ENCODE results near the gene CCDC81.

The CCDC81 gene

DNA sequence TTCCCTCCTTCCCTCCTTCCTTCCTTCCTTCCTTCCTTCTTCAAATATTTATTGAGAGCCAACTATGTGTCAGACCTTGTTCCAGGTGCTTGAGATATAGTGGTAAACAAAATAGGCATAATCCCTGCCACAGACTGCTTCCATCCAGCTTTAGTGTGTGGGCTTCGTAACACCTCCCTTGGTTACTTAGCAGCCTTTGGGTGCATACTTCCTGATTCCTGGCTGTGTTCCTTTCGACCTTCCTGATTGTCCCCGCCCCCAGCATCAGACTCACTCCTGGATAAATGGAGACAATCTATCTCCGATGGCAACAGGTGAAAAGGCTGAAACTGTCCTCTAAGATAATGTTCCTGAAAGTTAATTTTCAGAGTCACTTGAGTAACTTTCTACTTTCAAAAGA, 13.5 kb downstream of the CCDC81 start:
- TF ChIP-seq, protein P1, sequence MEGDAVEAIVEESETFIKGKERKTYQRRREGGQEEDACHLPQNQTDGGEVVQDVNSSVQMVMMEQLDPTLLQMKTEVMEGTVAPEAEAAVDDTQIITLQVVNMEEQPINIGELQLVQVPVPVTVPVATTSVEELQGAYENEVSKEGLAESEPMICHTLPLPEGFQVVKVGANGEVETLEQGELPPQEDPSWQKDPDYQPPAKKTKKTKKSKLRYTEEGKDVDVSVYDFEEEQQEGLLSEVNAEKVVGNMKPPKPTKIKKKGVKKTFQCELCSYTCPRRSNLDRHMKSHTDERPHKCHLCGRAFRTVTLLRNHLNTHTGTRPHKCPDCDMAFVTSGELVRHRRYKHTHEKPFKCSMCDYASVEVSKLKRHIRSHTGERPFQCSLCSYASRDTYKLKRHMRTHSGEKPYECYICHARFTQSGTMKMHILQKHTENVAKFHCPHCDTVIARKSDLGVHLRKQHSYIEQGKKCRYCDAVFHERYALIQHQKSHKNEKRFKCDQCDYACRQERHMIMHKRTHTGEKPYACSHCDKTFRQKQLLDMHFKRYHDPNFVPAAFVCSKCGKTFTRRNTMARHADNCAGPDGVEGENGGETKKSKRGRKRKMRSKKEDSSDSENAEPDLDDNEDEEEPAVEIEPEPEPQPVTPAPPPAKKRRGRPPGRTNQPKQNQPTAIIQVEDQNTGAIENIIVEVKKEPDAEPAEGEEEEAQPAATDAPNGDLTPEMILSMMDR (IDR thresholded peaks at IDR 0.05; ENCODE audit: low read depth, low read length) = no peak
- no peak overlapping the region for H3K4me3 ChIP-seq (ENCODE audit: low read depth, low read length)

DNA sequence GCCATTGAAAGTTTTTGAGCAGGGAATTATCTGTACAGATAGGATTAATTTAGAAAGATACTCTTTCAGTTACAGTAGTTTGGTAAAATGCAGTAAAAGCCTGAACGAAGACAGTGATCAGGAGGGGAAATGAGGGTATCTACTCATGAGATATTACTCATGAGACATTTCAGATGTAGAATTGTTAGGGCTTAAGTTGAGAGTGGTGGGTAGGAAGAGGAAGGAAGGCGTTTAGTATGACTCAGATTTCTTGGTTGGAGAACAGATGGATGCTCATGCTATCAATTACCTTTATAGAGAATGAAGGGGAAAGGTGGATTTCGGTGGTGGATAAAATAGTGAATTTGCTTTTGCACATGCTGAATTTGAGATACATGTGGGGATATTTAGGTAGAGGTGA, 15.8 kb downstream of the CCDC81 start:
- TF ChIP-seq, protein P1 (IDR thresholded peaks at IDR 0.05; ENCODE audit: low read depth, low read length) = no peak

DNA sequence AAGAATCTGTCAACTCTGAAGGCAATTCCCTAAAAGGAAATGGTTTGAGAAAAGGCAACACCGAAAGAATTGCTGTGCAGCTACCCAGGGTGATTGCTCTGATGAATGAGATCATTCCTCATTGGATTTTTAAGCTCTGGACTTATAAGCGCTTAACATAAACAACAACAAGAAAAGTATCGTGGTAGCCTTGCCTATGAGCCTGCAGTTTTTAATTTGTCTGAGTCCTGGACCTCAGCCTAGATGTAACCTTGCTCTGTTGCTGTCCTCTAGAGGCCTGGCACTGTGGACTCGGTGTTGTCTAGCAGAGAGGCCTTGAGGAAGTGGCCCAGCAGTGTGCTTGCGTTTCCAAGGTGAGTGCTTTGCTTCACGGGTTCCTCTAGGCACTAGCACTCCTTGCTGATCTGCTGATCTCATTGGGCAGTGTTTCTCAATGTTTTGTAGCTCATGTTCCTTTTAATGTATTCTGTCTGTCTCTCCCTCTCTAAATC, 20.4 kb downstream of the CCDC81 start:
- H3K4me3 ChIP-seq (ENCODE audit: low read depth, low read length) = peak overlapping the region; percentile 34
- TF ChIP-seq, protein P1 (IDR thresholded peaks at IDR 0.05; ENCODE audit: low read depth, low read length) = no peak

More for the DNA sequence above, 15.8 kb downstream of the CCDC81 start:
- no peak overlapping the region for H3K4me3 ChIP-seq (ENCODE audit: low read depth, low read length)

DNA sequence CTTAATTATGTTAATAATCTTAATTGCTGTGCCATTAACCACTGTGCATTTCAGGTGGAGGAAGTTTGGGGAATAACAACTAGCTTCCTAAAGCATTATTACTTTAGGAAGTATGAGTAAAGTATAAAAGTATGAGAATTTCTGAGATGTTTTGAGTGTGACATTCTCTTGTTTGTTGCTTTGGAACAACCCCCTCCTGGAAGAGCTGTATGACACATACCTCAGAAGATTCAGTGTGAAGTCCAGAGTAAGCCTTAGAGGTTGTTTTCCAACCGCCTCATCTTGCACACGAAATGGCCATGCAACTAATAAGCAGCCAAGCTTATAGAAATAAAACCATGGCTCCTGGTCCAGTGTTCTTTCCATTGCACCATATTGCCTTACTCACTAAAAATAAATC, 21.7 kb downstream of the CCDC81 start:
- H3K4me3 ChIP-seq (ENCODE audit: low read depth, low read length) = peak overlapping the region; percentile 6; the same call in 1 of the 2 replicates
- TF ChIP-seq, protein P1 (IDR thresholded peaks at IDR 0.05; ENCODE audit: low read depth, low read length) = no peak

DNA sequence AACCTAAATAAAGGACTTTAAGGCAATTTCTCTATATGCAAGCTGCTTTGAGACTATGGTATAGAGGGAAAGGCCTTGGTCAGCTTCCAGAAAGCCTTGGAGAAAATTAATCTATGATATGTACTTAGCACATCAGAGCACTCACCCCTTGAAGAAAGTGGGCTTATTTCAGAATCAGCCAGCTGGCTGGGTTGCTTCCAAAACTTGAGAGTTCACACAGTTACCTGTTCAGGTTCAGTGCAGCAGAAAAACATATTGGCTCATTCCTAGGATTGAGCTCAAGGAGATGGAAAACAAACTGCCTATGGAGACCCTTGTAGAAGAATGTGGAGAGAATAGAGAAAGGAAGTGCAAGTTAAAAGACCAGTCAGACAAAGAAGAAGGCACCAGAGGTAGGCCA, 22.7 kb downstream of the CCDC81 start:
- H3K4me3 ChIP-seq (ENCODE audit: low read depth, low read length) = no peak overlapping the region
- TF ChIP-seq, protein P1 (IDR thresholded peaks at IDR 0.05; ENCODE audit: low read depth, low read length) = no peak

DNA sequence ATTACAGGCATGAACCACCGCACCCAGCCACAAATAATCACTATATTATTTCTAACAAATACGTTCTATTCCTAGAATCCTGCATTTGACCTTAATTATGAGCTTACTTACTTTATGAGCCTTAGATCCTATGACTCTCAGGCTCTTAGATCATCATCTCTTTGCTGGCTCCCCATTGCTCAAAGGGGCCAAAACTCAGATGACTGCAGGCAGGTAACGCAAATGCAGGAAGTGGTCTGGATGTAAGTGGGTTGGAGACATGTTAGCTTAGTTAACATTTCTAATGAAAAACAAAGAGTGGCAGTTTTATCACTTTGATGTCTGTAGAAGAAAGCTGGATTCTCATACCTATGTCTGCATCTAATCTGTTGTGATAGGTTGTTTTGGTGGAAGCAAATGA, 23.4 kb downstream of the CCDC81 start:
- TF ChIP-seq, protein P1 (IDR thresholded peaks at IDR 0.05; ENCODE audit: low read depth, low read length) = no peak

DNA sequence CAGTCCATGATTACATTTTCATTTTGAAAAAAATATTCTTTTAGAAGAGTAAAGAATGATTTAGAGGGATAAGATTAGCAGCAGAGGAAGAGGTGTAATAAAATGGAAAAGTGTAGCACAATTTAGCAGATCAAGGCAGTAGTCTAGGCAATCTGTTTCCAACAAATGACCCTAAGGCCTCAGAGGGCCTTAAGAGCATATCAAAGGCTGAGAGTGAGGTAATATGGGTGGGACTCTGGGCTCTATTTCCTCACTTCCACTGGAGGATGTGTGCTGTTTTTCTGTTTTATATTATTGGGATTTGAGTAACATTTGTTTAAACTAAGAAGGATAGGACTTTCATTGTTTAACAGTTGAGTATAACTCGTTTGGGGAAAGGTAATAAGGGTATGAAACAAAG, 28.8 kb downstream of the CCDC81 start:
- TF ChIP-seq, protein P1 (IDR thresholded peaks at IDR 0.05; ENCODE audit: low read depth, low read length) = no peak
- H3K4me3 ChIP-seq (ENCODE audit: low read depth, low read length) = no peak overlapping the region

More for the DNA sequence above, 23.4 kb downstream of the CCDC81 start:
- H3K4me3 ChIP-seq (ENCODE audit: low read depth, low read length) = no peak overlapping the region

All from WI38 (cell line).